Endothelial cell of umbilical vein (primary cell): Measurements from ENCODE around the gene AAR2.

Source experiments
- EZH2 ChIP-seq: IDR thresholded peaks from 2 replicates; pipeline ENCODE4 v1.6.1; 2012; ENCODE audit warnings: borderline replicate concordance, low read depth, mild to moderate bottlenecking, moderate library complexity, low read length, inconsistent platforms; ENCODE audit not compliant: severe bottlenecking
- POLR2A ChIP-seq: IDR thresholded peaks from 2 replicates; pipeline ENCODE4 v1.6.1; 2012; ENCODE audit warnings: low read depth, mild to moderate bottlenecking, control low read depth, low read length

- TF ChIP-seq EZH2, result no peak
- no peak for TF ChIP-seq POLR2A
These were observed 10.6 kb upstream of the AAR2 start for GRCh38 chr20:36225666-36226065.
